Stimulated activated effector memory CD8-positive, alpha-beta T cell treated with anti-CD3 and anti-CD28 coated beads, Interleukin-12 subunit alpha, Interleukin-12 subunit beta, amount 100 ng/mL, for 72 hours (primary cell): ENCODE data around the gene PIK3R5.

Source experiments
- ATAC-seq: fragments of 150-1000 bp; cut with Tn5 transposase; 2 replicates; pipeline ENCODE4 v1.10.0; 2021
- DNase-seq, 2 donors: peaks; one replicate each; pipeline ENCODE4 v3.0.0; 2021 to 2022; ENCODE audit warnings: low spot score in 2 of 2
- H3K27ac Mint-ChIP-seq: one replicate; pipeline ENCODE4 v1.8.0; 2022; ENCODE audit warnings: mild to moderate bottlenecking, mixed read lengths
- H3K36me3 Mint-ChIP-seq: one replicate; pipeline ENCODE4 v1.8.0; 2022; ENCODE audit warnings: mild to moderate bottlenecking, mixed read lengths
- H3K4me1 Mint-ChIP-seq: one replicate; pipeline ENCODE4 v1.8.0; 2022; ENCODE audit warnings: mixed read lengths
- H3K4me3 Mint-ChIP-seq: one replicate; pipeline ENCODE4 v1.8.0; 2022; ENCODE audit warnings: mild to moderate bottlenecking, mixed read lengths
- H3K9me3 Mint-ChIP-seq: one replicate; pipeline ENCODE4 v1.8.0; 2022; ENCODE audit warnings: mixed read lengths

Gene PIK3R5

GRCh38 chr17:8965394-8966168, at the start of gene PIK3R5:
Gene PIK3R5, minus strand, starts transcription at chr17:8965707. Its CDS starts 54,213 bp downstream, at chr17:8911494.
- H3K4me1 Mint-ChIP-seq = peaks cover 65% of the 10 kb centered on the region

GRCh38 chr17:9011001-9011400, 45.5 kb upstream of the PIK3R5 start:
- no peaks in the 10 kb centered on the region for H3K9me3 Mint-ChIP-seq
- no peak overlapping the region for H3K4me3 Mint-ChIP-seq
- H3K4me1 Mint-ChIP-seq = no peaks in the 10 kb centered on the region
- no peak for ATAC-seq
- no peaks in the 10 kb centered on the region for H3K36me3 Mint-ChIP-seq
- no peak overlapping the region for H3K27ac Mint-ChIP-seq
- no peak for DNase-seq

More at GRCh38 chr17:8965394-8966168, at the start of gene PIK3R5:
- H3K27ac Mint-ChIP-seq = peak within 1 kb of the TSS; percentile 89
- ATAC-seq = peak; percentile 79
- H3K4me3 Mint-ChIP-seq = peak within 1 kb of the TSS; percentile 84
- peaks cover 9% of the 10 kb centered on the region for H3K9me3 Mint-ChIP-seq
- peak; percentile 70 to 88 for DNase-seq
- H3K36me3 Mint-ChIP-seq = peaks cover 42% of the 10 kb centered on the region

- H3K27ac Mint-ChIP-seq = no peak overlapping the region
- H3K4me1 Mint-ChIP-seq = peaks cover 5% of the 10 kb centered on the region
- no peaks in the 10 kb centered on the region for H3K36me3 Mint-ChIP-seq
- ATAC-seq (no peak), DNase-seq (no peak)
- H3K9me3 Mint-ChIP-seq = no peaks in the 10 kb centered on the region
- H3K4me3 Mint-ChIP-seq = no peak overlapping the region
Measured at GRCh38 chr17:9009737-9010136, 44.2 kb upstream of the PIK3R5 start.

GRCh38 chr17:9009096-9009495, 43.6 kb upstream of the PIK3R5 start:
- H3K27ac Mint-ChIP-seq = no peak overlapping the region
- ATAC-seq = no peak

GRCh38 chr17:9007052-9007714, 41.7 kb upstream of the PIK3R5 start:
- Mint-ChIP-seq H3K4me1 (peaks cover 5% of the 10 kb centered on the region), H3K9me3 (no peaks in the 10 kb centered on the region)

More at GRCh38 chr17:9009096-9009495, 43.6 kb upstream of the PIK3R5 start:
- no peak overlapping the region for H3K4me3 Mint-ChIP-seq
- peaks cover 5% of the 10 kb centered on the region for H3K4me1 Mint-ChIP-seq
- no peaks in the 10 kb centered on the region for H3K9me3 Mint-ChIP-seq
- no peaks in the 10 kb centered on the region for H3K36me3 Mint-ChIP-seq
- DNase-seq = no peak

GRCh38 chr17:9006175-9006767, 40.8 kb upstream of the PIK3R5 start:
- ATAC-seq (no peak), DNase-seq (no peak)
- no peak overlapping the region for H3K27ac Mint-ChIP-seq
- H3K4me1 Mint-ChIP-seq = peaks cover 5% of the 10 kb centered on the region
- no peaks in the 10 kb centered on the region for H3K36me3 Mint-ChIP-seq
- H3K4me3 Mint-ChIP-seq = no peak overlapping the region
- H3K9me3 Mint-ChIP-seq = no peaks in the 10 kb centered on the region

More at GRCh38 chr17:9007052-9007714, 41.7 kb upstream of the PIK3R5 start:
- DNase-seq (no peak), ATAC-seq (no peak)
- H3K36me3 Mint-ChIP-seq = no peaks in the 10 kb centered on the region
- no peak overlapping the region for H3K4me3 Mint-ChIP-seq
- H3K27ac Mint-ChIP-seq = no peak overlapping the region

- H3K4me1 Mint-ChIP-seq = peaks cover 5% of the 10 kb centered on the region
- DNase-seq (no peak), ATAC-seq (no peak)
- H3K4me3 Mint-ChIP-seq = peak overlapping the region; percentile 50
- no peaks in the 10 kb centered on the region for H3K9me3 Mint-ChIP-seq
- no peak overlapping the region for H3K27ac Mint-ChIP-seq
- no peaks in the 10 kb centered on the region for H3K36me3 Mint-ChIP-seq
Measured at GRCh38 chr17:9004961-9005285, 39.4 kb upstream of the PIK3R5 start.

GRCh38 chr17:9004132-9004960, 38.8 kb upstream of the PIK3R5 start:
- Mint-ChIP-seq H3K4me1 (peaks cover 5% of the 10 kb centered on the region), H3K27ac (no peak overlapping the region), H3K9me3 (no peaks in the 10 kb centered on the region), H3K36me3 (no peaks in the 10 kb centered on the region), H3K4me3 (peak overlapping the region; percentile 50)
- DNase-seq = no peak
- ATAC-seq = no peak

- ATAC-seq = peak; percentile 34
- H3K9me3 Mint-ChIP-seq = no peaks in the 10 kb centered on the region
- no peak overlapping the region for H3K27ac Mint-ChIP-seq
- no peak for DNase-seq
- peak overlapping the region; percentile 50 for H3K4me3 Mint-ChIP-seq
- peaks cover 5% of the 10 kb centered on the region for H3K4me1 Mint-ChIP-seq
- no peaks in the 10 kb centered on the region for H3K36me3 Mint-ChIP-seq
Measured at GRCh38 chr17:9003355-9004131, 38.0 kb upstream of the PIK3R5 start.

- Mint-ChIP-seq H3K36me3 (no peaks in the 10 kb centered on the region), H3K9me3 (no peaks in the 10 kb centered on the region), H3K27ac (no peak overlapping the region), H3K4me3 (peak overlapping the region; percentile 46), H3K4me1 (peaks cover 5% of the 10 kb centered on the region)
- peak; percentile 16 to 63 for DNase-seq
- peak; percentile 75 for ATAC-seq
Measured at GRCh38 chr17:9002606-9003354, 37.3 kb upstream of the PIK3R5 start.

GRCh38 chr17:9002227-9002605, 36.7 kb upstream of the PIK3R5 start:
- H3K4me3 Mint-ChIP-seq = peak overlapping the region; percentile 46
- no peak for DNase-seq
- no peaks in the 10 kb centered on the region for H3K9me3 Mint-ChIP-seq
- H3K27ac Mint-ChIP-seq = no peak overlapping the region
- H3K36me3 Mint-ChIP-seq = no peaks in the 10 kb centered on the region
- no peak for ATAC-seq
- H3K4me1 Mint-ChIP-seq = peaks cover 5% of the 10 kb centered on the region

- H3K9me3 Mint-ChIP-seq = no peaks in the 10 kb centered on the region
- H3K4me1 Mint-ChIP-seq = peaks cover 5% of the 10 kb centered on the region
- no peak overlapping the region for H3K4me3 Mint-ChIP-seq
- DNase-seq = no peak
- no peak for ATAC-seq
- no peaks in the 10 kb centered on the region for H3K36me3 Mint-ChIP-seq
- H3K27ac Mint-ChIP-seq = no peak overlapping the region
Measured at GRCh38 chr17:9001559-9001958, 36.1 kb upstream of the PIK3R5 start.

GRCh38 chr17:8997994-8998628, 32.6 kb upstream of the PIK3R5 start:
- ATAC-seq (peak; percentile 72), DNase-seq (peak; percentile 73 to 86)
- H3K4me3 Mint-ChIP-seq = no peak overlapping the region
- H3K4me1 Mint-ChIP-seq = peaks cover 7% of the 10 kb centered on the region
- no peak overlapping the region for H3K27ac Mint-ChIP-seq
- H3K36me3 Mint-ChIP-seq = no peaks in the 10 kb centered on the region
- H3K9me3 Mint-ChIP-seq = no peaks in the 10 kb centered on the region
